Cardiac fibroblast (primary cell): Measurements from ENCODE around the gene THBS2.
A peak's percentile ranks its signal among the peaks of the same experiment; 100 is the strongest.

Source experiments
- DNase-seq, 2 donors: peaks; one replicate each; pipeline versions ENCODE4 v3.0.0 to v3.0.0-alpha.2; 2010; ENCODE audit warnings: low read depth in 2 of 2
- H3K4me3 ChIP-seq, 2 donors: replicated peaks in 1 of 2; 1 replicate in 1 of 2; 2 replicates in 1 of 2; pipeline ENCODE4 v1.5.1; 2011; ENCODE audit warnings: low read depth in 2 of 2, low read length in 2 of 2, mild to moderate bottlenecking in 2 of 2, moderate library complexity in 1 of 2
- CTCF ChIP-seq: IDR thresholded peaks from one replicate; pipeline ENCODE4 v1.5.1; 2011; ENCODE audit warnings: low read depth, mild to moderate bottlenecking, low read length, inconsistent platforms

THBS2 gene

GRCh38 chr6:169229615-169230321 lies 23.9 kb downstream of the THBS2 start:
- no peak for TF ChIP-seq CTCF
- H3K4me3 ChIP-seq, result no peak overlapping the region
- peak; percentile 50 to 54 for DNase-seq

- no peak overlapping the region for H3K4me3 ChIP-seq
- TF ChIP-seq CTCF, result no peak
- DNase-seq, result no peak
These were observed 26.5 kb downstream of the THBS2 start for GRCh38 chr6:169227116-169227515.

GRCh38 chr6:169225887-169226286 lies 27.8 kb downstream of the THBS2 start:
- TF ChIP-seq CTCF, result no peak
- DNase-seq, result no peak

GRCh38 chr6:169225131-169225576 lies 28.5 kb downstream of the THBS2 start:
- DNase-seq, result no peak
- TF ChIP-seq CTCF, result no peak
- no peak overlapping the region for H3K4me3 ChIP-seq

More at GRCh38 chr6:169225887-169226286, 27.8 kb downstream of the THBS2 start:
- no peak overlapping the region for H3K4me3 ChIP-seq

GRCh38 chr6:169224716-169225115 lies 28.9 kb downstream of the THBS2 start:
- H3K4me3 ChIP-seq, result no peak overlapping the region
- no peak for DNase-seq
- no peak for TF ChIP-seq CTCF

GRCh38 chr6:169224185-169224695 lies 29.4 kb downstream of the THBS2 start:
- no peak overlapping the region for H3K4me3 ChIP-seq
- peak; percentile 90 to 93 for DNase-seq
- TF ChIP-seq CTCF, result no peak
